ENCODE data around the gene RGS8. TPM values are rescaled to one million over a fixed set of nuclear protein-coding genes. Genes with fewer than 3 reads are reported as not detected.
"Not testable (repeated sequence)": the region's sequence is repeated elsewhere in the genome, so short reads cannot be mapped to it uniquely, and the experiment has no call there.

The RGS8 gene
- polyA plus RNA-seq, 1 of the 3 experiments (the other 2 are of a cell fraction), result not detected

DNA sequence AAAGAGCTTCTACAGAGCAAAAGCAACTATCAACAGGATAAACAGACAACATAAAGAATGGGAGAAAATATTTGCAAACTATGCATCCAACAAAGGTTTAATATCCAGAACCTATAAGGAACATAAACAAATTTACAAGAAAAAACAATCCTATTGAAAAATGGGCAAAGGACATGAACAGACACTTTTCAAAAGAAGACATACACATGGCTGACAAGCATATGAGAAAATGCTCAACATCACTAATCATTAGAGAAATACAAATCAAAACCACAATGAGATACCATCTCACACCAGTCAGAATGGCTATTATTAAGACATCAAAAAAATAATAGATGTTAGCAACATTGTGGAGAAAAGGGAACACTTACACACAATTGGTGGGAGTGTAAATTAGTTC lies 8.8 kb upstream of the RGS8 start:
- H3F3A ChIP-seq (replicated peaks; ENCODE audit: insufficient read depth); H3K9me3 ChIP-seq; H4K20me1 ChIP-seq (ENCODE audit: insufficient read depth); H3K27me3 ChIP-seq (ENCODE audit: insufficient read depth); H3K36me3 ChIP-seq (replicated peaks in 1 of 2; ENCODE audit: control insufficient read depth in 1 of 2, insufficient read depth in 2 of 2, low read length in 1 of 2); H3K9ac ChIP-seq; CTCF ChIA-PET; H2AFZ ChIP-seq (ENCODE audit: low read depth); H3K4me2 ChIP-seq; H3K79me2 ChIP-seq (ENCODE audit: insufficient read depth); DNase-seq; H3K27ac ChIP-seq (ENCODE audit: low read depth in 2 of 2, low read length in 1 of 2); POLR2A ChIA-PET; H3K9me2 ChIP-seq; H3K4me1 ChIP-seq (ENCODE audit: control insufficient read depth in 1 of 2, insufficient read depth in 2 of 2, low read depth in 1 of 2, low read length in 1 of 2); H3K4me3 ChIP-seq (ENCODE audit: low read depth in 2 of 2, low read length in 1 of 2): not testable (repeated sequence)

GRCh38 chr1:182690886-182691443 lies 6.6 kb upstream of the RGS8 start:
- H3K4me1 ChIP-seq (ENCODE audit: control insufficient read depth in 1 of 2, insufficient read depth in 2 of 2, low read depth in 1 of 2, low read length in 1 of 2), result no peaks in the 10 kb centered on the region
- ChIA-PET CTCF (interaction anchor here (0.6 to 2.0 kb wide), 5 partner anchors 17 to 96 kb away, joined by 3 to 5 read pairs (median 5); no protein-coding TSS in a partner anchor), POLR2A (no interaction called here)
- no peaks in the 10 kb centered on the region for H3F3A ChIP-seq (replicated peaks; ENCODE audit: insufficient read depth)
- no peaks in the 10 kb centered on the region for H3K27me3 ChIP-seq (ENCODE audit: insufficient read depth)
- H3K4me2 ChIP-seq, result no peak overlapping the region
- H3K9me3 ChIP-seq, result no peaks in the 10 kb centered on the region
- H3K4me3 ChIP-seq (ENCODE audit: low read depth in 2 of 2, low read length in 1 of 2), result no peak overlapping the region
- no peaks in the 10 kb centered on the region for H3K36me3 ChIP-seq (replicated peaks in 1 of 2; ENCODE audit: control insufficient read depth in 1 of 2, insufficient read depth in 2 of 2, low read length in 1 of 2)
- WGBS (ENCODE audit: low lambda C conversion rate), result 13% methylated on average over 1 of the region's 1 CpG
- no peak for TF ChIP-seq CHD2 (IDR thresholded peaks at IDR 0.05; ENCODE audit: low read length, partially characterized antibody)
- TF ChIP-seq, protein P1, sequence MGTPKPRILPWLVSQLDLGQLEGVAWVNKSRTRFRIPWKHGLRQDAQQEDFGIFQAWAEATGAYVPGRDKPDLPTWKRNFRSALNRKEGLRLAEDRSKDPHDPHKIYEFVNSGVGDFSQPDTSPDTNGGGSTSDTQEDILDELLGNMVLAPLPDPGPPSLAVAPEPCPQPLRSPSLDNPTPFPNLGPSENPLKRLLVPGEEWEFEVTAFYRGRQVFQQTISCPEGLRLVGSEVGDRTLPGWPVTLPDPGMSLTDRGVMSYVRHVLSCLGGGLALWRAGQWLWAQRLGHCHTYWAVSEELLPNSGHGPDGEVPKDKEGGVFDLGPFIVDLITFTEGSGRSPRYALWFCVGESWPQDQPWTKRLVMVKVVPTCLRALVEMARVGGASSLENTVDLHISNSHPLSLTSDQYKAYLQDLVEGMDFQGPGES (IDR thresholded peaks at IDR 0.05; ENCODE audit: low read depth, low read length), result no peak
- no peak for TF ChIP-seq JUND (IDR thresholded peaks at IDR 0.05)
- TF ChIP-seq REST (IDR thresholded peaks at IDR 0.05; ENCODE audit: low read depth, low read length), result no peak
- TF ChIP-seq GATA2 (CRISPR knock-in tag; IDR thresholded peaks at IDR 0.05), result no peak
- TF ChIP-seq FOSL2 (IDR thresholded peaks at IDR 0.05; ENCODE audit: borderline replicate concordance, low read depth), result no peak
- no peak for TF ChIP-seq MAX (IDR thresholded peaks at IDR 0.05; ENCODE audit: low read depth)
- no peak for TF ChIP-seq POLR2AphosphoS5 (IDR thresholded peaks at IDR 0.05; ENCODE audit: low read depth, low read length)
- H3K27ac ChIP-seq (ENCODE audit: low read depth in 2 of 2, low read length in 1 of 2), result no peak overlapping the region
- no peaks in the 10 kb centered on the region for H3K79me2 ChIP-seq (ENCODE audit: insufficient read depth)
- no peak overlapping the region for H3K9ac ChIP-seq
- no peaks in the 10 kb centered on the region for H4K20me1 ChIP-seq (ENCODE audit: insufficient read depth)
- H3K9me2 ChIP-seq, result no peaks in the 10 kb centered on the region
- H2AFZ ChIP-seq (ENCODE audit: low read depth), result no peak overlapping the region
- DNase-seq, result no peak

Data from SK-N-SH (cell line).